Nephron (organoid): ENCODE results near the gene HACD3.

ENCODE experiments used
- H3K27ac Mint-ChIP-seq, 3 experiments: 2 replicates each; pipeline ENCODE4 v1.8.0; 2020; ENCODE audit warnings: mixed read lengths in 3 of 3, mild to moderate bottlenecking in 2 of 3, moderate library complexity in 1 of 3
- H3K27me3 Mint-ChIP-seq: 2 replicates; pipeline ENCODE4 v1.8.0; 2021; ENCODE audit warnings: low read depth, mild to moderate bottlenecking, moderate library complexity, mixed read lengths
- H3K36me3 Mint-ChIP-seq: 2 replicates; pipeline ENCODE4 v1.8.0; 2020; ENCODE audit warnings: low read depth, mixed read lengths
- H3K4me1 Mint-ChIP-seq: 2 replicates; pipeline ENCODE4 v1.8.0; 2020; ENCODE audit warnings: mixed read lengths
- H3K4me3 Mint-ChIP-seq, 3 experiments: 2 replicates each; pipeline ENCODE4 v1.8.0; 2020; ENCODE audit warnings: mild to moderate bottlenecking in 3 of 3, mixed read lengths in 3 of 3, moderate library complexity in 2 of 3
- H3K9me3 Mint-ChIP-seq: 2 replicates; pipeline ENCODE4 v1.8.0; 2020; ENCODE audit warnings: mixed read lengths
- CTCF ChIP-seq, 3 experiments: fragments of 200-600 bp; sonication (generic); IDR thresholded peaks; one replicate each; pipeline ENCODE4 v1.5.0; 2021; ENCODE audit warnings: antibody characterized with exemption in 3 of 3; ENCODE audit not compliant: unreplicated experiment in 3 of 3

Gene HACD3

GRCh38 chr15:65577129-65577996 is 47.1 kb downstream of the HACD3 start:
- Mint-ChIP-seq H3K36me3 (peaks cover 72% of the 10 kb centered on the region), H3K27me3 (no peaks in the 10 kb centered on the region), H3K4me1 (no peaks in the 10 kb centered on the region), H3K4me3 (no peak overlapping the region), H3K9me3 (no peaks in the 10 kb centered on the region), H3K27ac (peak overlapping the region in 1 of 3 experiments; percentile 43)
- no peak for TF ChIP-seq CTCF (IDR thresholded peaks at IDR 0.05; ENCODE audit: unreplicated experiment in 3 of 3)

- Mint-ChIP-seq H3K36me3 (peaks cover 77% of the 10 kb centered on the region), H3K9me3 (no peaks in the 10 kb centered on the region), H3K27ac (peak overlapping the region in 1 of 3 experiments; percentile 24), H3K4me3 (no peak overlapping the region), H3K27me3 (no peaks in the 10 kb centered on the region), H3K4me1 (no peaks in the 10 kb centered on the region)
- TF ChIP-seq CTCF (IDR thresholded peaks at IDR 0.05; ENCODE audit: unreplicated experiment in 3 of 3), result no peak
Measured at GRCh38 chr15:65578904-65579728, 48.9 kb downstream of the HACD3 start.

- no peaks in the 10 kb centered on the region for H3K4me1 Mint-ChIP-seq
- no peaks in the 10 kb centered on the region for H3K27me3 Mint-ChIP-seq
- H3K36me3 Mint-ChIP-seq, result peaks cover 74% of the 10 kb centered on the region
- H3K9me3 Mint-ChIP-seq, result no peaks in the 10 kb centered on the region
- no peak for TF ChIP-seq CTCF (IDR thresholded peaks at IDR 0.05; ENCODE audit: unreplicated experiment in 3 of 3)
- peak overlapping the region in 2 of 3 experiments; percentile 68 to 74 for H3K27ac Mint-ChIP-seq
- no peak overlapping the region for H3K4me3 Mint-ChIP-seq
Measured at GRCh38 chr15:65579762-65580161, 49.5 kb downstream of the HACD3 start.

GRCh38 chr15:65580287-65580686 is 50.0 kb downstream of the HACD3 start:
- H3K27ac Mint-ChIP-seq, result peak overlapping the region in 2 of 3 experiments; percentile 68 to 74
- peaks cover 71% of the 10 kb centered on the region for H3K36me3 Mint-ChIP-seq
- H3K9me3 Mint-ChIP-seq, result no peaks in the 10 kb centered on the region
- no peaks in the 10 kb centered on the region for H3K4me1 Mint-ChIP-seq
- no peaks in the 10 kb centered on the region for H3K27me3 Mint-ChIP-seq
- H3K4me3 Mint-ChIP-seq, result no peak overlapping the region
- TF ChIP-seq CTCF (IDR thresholded peaks at IDR 0.05; ENCODE audit: unreplicated experiment in 3 of 3), result no peak

GRCh38 chr15:65583701-65584100 is 53.4 kb downstream of the HACD3 start:
- H3K27me3 Mint-ChIP-seq, result no peaks in the 10 kb centered on the region
- no peak for TF ChIP-seq CTCF (IDR thresholded peaks at IDR 0.05; ENCODE audit: unreplicated experiment in 3 of 3)

More at GRCh38 chr15:65583701-65584100, 53.4 kb downstream of the HACD3 start:
- H3K4me1 Mint-ChIP-seq, result no peaks in the 10 kb centered on the region
- H3K27ac Mint-ChIP-seq, result peak overlapping the region in 1 of 3 experiments; percentile 68
- H3K4me3 Mint-ChIP-seq, result no peak overlapping the region
- no peaks in the 10 kb centered on the region for H3K9me3 Mint-ChIP-seq
- H3K36me3 Mint-ChIP-seq, result peaks cover 65% of the 10 kb centered on the region
